K562 (cell line): Measurements from ENCODE around the gene ERCC4. TPM values are rescaled to one million over a fixed set of nuclear protein-coding genes. Genes with fewer than 3 reads are reported as not detected.

ENCODE experiments used
- ATAC-seq: fragments of 200-7000 bp; cut with Tn5 transposase; 3 replicates; pipeline ENCODE4 v1.9.1; 2020; ENCODE audit warnings: moderate library complexity
- BruUV-seq: library from RNA; stranded (reverse); fragments of 400-500 nt; replicated peaks from 2 replicates; lab custom pipeline; 2021; lab: Mats Ljungman, UMichigan
- CTCF ChIA-PET: fragments of 300-600 bp; formaldehyde crosslinking; extraction: SDS; loops from one replicate; lab custom pipeline; 2021; ENCODE audit warnings: low intra/inter-chr PET ratio; lab: Yijun Ruan, JAX
- POLR2A ChIA-PET: fragments of 300-600, 350-650 bp; sonication (Branson Sonifier 250); formaldehyde crosslinking; extraction: SDS; loops from one replicate; lab custom pipeline; 2021; ENCODE audit warnings: antibody characterized with exemption, inconsistent platforms; lab: Yijun Ruan, JAX
- DNase-seq, 4 experiments: peaks; one replicate each; pipeline versions ENCODE4 v3.0.0 to v3.0.0-alpha.2; 2011 to 2018; ENCODE audit warnings: low spot score in 3 of 4, mixed read lengths in 3 of 4; ENCODE audit errors: extremely low read depth in 1 of 4
- FAIRE-seq: peaks from 2 replicates; lab custom pipeline; 2011; peaks lifted over from hg19 to GRCh38; lab: Jason Lieb, UNC
- H2AFZ ChIP-seq: 2 replicates; pipeline ENCODE4 v1.6.0; 2011; ENCODE audit warnings: low read depth, low read length, control low read depth, inconsistent platforms
- H3K27ac ChIP-seq: fragments of 200-600 bp; 3 replicates; pipeline ENCODE4 v1.8.0; 2011; ENCODE audit warnings: low read depth, mild to moderate bottlenecking, control low read depth, inconsistent platforms, low read length, moderate library complexity, mixed read lengths; ENCODE audit errors: extremely low read depth
- H3K27me3 ChIP-seq, 2 experiments: fragments of 300-600 bp in 1 of 2; 2 replicates in 1 of 2; 3 replicates in 1 of 2; pipeline versions ENCODE4 v1.6.0 to v1.8.0; 2011; ENCODE audit warnings: inconsistent platforms in 2 of 2, low read length in 2 of 2, mild to moderate bottlenecking in 1 of 2, mixed read lengths in 1 of 2, moderate library complexity in 1 of 2; ENCODE audit not compliant: control insufficient read depth in 2 of 2, insufficient read depth in 2 of 2
- H3K36me3 ChIP-seq: fragments of 300-600 bp; 3 replicates; pipeline ENCODE4 v1.8.0; 2011; ENCODE audit warnings: mild to moderate bottlenecking, low read length, inconsistent platforms; ENCODE audit not compliant: control insufficient read depth, insufficient read depth
- H3K4me1 ChIP-seq, 2 experiments: fragments of 200-600 bp in 1 of 2; replicated peaks in 1 of 2; 2 replicates in 1 of 2; 3 replicates in 1 of 2; pipeline versions ENCODE4 v1.5.1 to v1.8.0; 2011; ENCODE audit warnings: inconsistent platforms in 2 of 2, low read length in 2 of 2, mild to moderate bottlenecking in 1 of 2, mixed read lengths in 1 of 2, moderate library complexity in 1 of 2; ENCODE audit not compliant: control insufficient read depth in 2 of 2, insufficient read depth in 2 of 2
- H3K4me2 ChIP-seq: 2 replicates; pipeline ENCODE4 v1.6.1; 2011; ENCODE audit warnings: low read length, control low read depth, inconsistent platforms, mixed read lengths; ENCODE audit not compliant: insufficient read depth
- H3K4me3 ChIP-seq: fragments of 200-600 bp; sonication (generic), shearing (Covaris generic); 2 replicates; pipeline ENCODE4 v1.5.1; 2016; ENCODE audit warnings: control low read depth, inconsistent platforms
- H3K79me2 ChIP-seq: fragments of 200-600 bp; 3 replicates; pipeline ENCODE4 v1.8.0; 2011; ENCODE audit warnings: low read length, inconsistent platforms; ENCODE audit not compliant: control insufficient read depth, insufficient read depth
- H3K9ac ChIP-seq, 2 experiments: 2 replicates each; pipeline versions ENCODE4 v1.6.0 to v1.6.1; 2011; ENCODE audit warnings: low read depth in 2 of 2, low read length in 2 of 2, control low read depth in 1 of 2, inconsistent platforms in 1 of 2, mild to moderate bottlenecking in 1 of 2, mixed read lengths in 1 of 2; ENCODE audit not compliant: insufficient read depth in 1 of 2
- H3K9me1 ChIP-seq: one replicate; pipeline ENCODE4 v1.6.0; 2011; ENCODE audit warnings: inconsistent platforms, mild to moderate bottlenecking, low read length, moderate library complexity; ENCODE audit not compliant: control insufficient read depth, insufficient read depth
- H3K9me3 ChIP-seq: replicated peaks from 2 replicates; pipeline ENCODE4 v1.5.1; 2011; ENCODE audit warnings: low read depth, low read length, inconsistent platforms; ENCODE audit not compliant: control insufficient read depth, insufficient read depth
- H4K20me1 ChIP-seq: replicated peaks from 2 replicates; pipeline ENCODE4 v1.6.1; 2011; ENCODE audit warnings: low read length, inconsistent platforms, mixed read lengths; ENCODE audit not compliant: control insufficient read depth, insufficient read depth
- ATF7 ChIP-seq: fragments of 450-650 bp; IDR thresholded peaks from 2 replicates; pipeline ENCODE4 v1.7.1; 2014; ENCODE audit warnings: mild to moderate bottlenecking, moderate library complexity
- CEBPG ChIP-seq, 3 experiments: fragments of 200-800 bp in 1 of 3; sonication (Bioruptor generic) in 1 of 3; sonication (generic) in 1 of 3; formaldehyde crosslinking in 1 of 3; IDR thresholded peaks in 2 of 3; conservative IDR thresholded peaks in 1 of 3; 2 replicates each; pipeline versions ENCODE4 v1.6.1 to v1.8.0; 2016 to 2022; ENCODE audit warnings: missing compliant biosample characterization in 2 of 3, missing genetic modification characterization in 2 of 3, mild to moderate bottlenecking in 1 of 3, missing genetic modification reagents in 1 of 3
- PTTG1 ChIP-seq: fragments of 450-650 bp; IDR thresholded peaks from 2 replicates; pipeline ENCODE4 v1.6.1; 2016; ENCODE audit warnings: low read depth, mild to moderate bottlenecking, missing genetic modification characterization, missing compliant biosample characterization
- WGBS: fragments of 100-300 bp; shearing (Covaris generic); methylation state at CpG from one replicate; pipeline ENCODE4 v1.1.6; 2016; ENCODE audit warnings: low coverage, mixed read lengths; ENCODE audit not compliant: insufficient coverage; ENCODE audit errors: missing lambda C conversion rate; 5-methylcytosine and 5-hydroxymethylcytosine counted together
- in situ Hi-C: fragments of 300-500 bp; cut with MboI; formaldehyde crosslinking; loops from 4 replicates; pipeline ENCODE4 v1.15.0; 2018; ENCODE audit warnings: inconsistent platforms, mixed read lengths
- intact Hi-C: fragments of 100-400 bp; cut with micrococcal nuclease; formaldehyde crosslinking; loops from 2 replicates; pipeline ENCODE4 v1.14.2; 2022
- polyA plus RNA-seq, 8 experiments: library from polyadenylated mRNA; depleted of rRNA in 4 of 8; stranded (reverse) in 5 of 8; unstranded in 3 of 8; fragments of >200 nt; fragmentation: Nextera tagmentation in 2 of 8; fragmentation: Illumina TruSeq in 1 of 8; extraction: Ambion mirVana in 2 of 8; extraction: Trizol in 1 of 8; gene quantifications; 2 replicates each; pipeline versions ENCODE4 v1.2.1 to v1.2.3, GENCODE V29; 2011 to 2014; ENCODE audit warnings: inconsistent platforms in 1 of 8, missing spikeins in 1 of 8
- total RNA-seq, 7 experiments: library from RNA; depleted of rRNA in 6 of 7; stranded (reverse); fragments of >200 nt in 6 of 7; fragmentation: Illumina TruSeq in 2 of 7; extraction: Trizol in 2 of 7; gene quantifications; 2 replicates each; pipeline versions ENCODE4 v1.2.1 to v1.2.3, GENCODE V29; 2011 to 2021; ENCODE audit warnings: low replicate concordance in 1 of 7
- TF ChIP-seq, protein P1 (sequence below): fragments of 450-650 bp; formaldehyde crosslinking; IDR thresholded peaks from 2 replicates; pipeline ENCODE4 v1.4.0; 2020; ENCODE audit warnings: mild to moderate bottlenecking
- TF ChIP-seq, protein P2 (sequence below): sonication (generic); formaldehyde crosslinking; IDR thresholded peaks from 2 replicates; pipeline ENCODE4 v1.5.0; 2020; ENCODE audit warnings: missing genetic modification reagents
- TF ChIP-seq, protein P3 (sequence below), 2 experiments: fragments of 450-650 bp; IDR thresholded peaks; 2 replicates each; pipeline ENCODE4 v1.6.1; 2016

ERCC4 gene
- total and polyA plus RNA-seq, 9 of the 15 experiments (the other 6 are each of a cell fraction or from before 2014, with no cell fraction given) = 3.7 to 10.5 (median 6.0) TPM

DNA sequence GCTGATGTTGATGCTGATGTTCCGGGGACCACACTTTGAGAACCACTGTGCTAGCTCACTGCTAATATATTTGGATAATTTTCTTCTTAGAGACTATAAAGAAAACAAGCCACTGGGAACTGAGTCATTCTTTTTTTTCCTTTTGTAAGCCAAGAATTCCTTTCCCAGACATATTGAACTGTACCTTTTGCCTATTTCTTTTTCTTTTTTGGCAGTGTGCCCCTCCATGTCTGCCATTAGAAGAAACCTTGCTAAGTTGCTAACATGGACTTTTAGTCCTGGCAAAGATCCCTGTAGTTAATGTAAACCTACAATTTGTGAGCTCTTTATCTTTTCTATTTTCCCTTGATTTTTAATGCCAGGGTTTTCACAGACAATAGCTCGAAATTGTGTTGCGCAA lies 17.3 kb upstream of the ERCC4 start (continued):
- TF ChIP-seq, protein P1, sequence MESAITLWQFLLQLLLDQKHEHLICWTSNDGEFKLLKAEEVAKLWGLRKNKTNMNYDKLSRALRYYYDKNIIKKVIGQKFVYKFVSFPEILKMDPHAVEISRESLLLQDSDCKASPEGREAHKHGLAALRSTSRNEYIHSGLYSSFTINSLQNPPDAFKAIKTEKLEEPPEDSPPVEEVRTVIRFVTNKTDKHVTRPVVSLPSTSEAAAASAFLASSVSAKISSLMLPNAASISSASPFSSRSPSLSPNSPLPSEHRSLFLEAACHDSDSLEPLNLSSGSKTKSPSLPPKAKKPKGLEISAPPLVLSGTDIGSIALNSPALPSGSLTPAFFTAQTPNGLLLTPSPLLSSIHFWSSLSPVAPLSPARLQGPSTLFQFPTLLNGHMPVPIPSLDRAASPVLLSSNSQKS (CRISPR knock-in tag) = no peak
- no peak for TF ChIP-seq ATF7
- no peak for TF ChIP-seq PTTG1 (tag)

DNA sequence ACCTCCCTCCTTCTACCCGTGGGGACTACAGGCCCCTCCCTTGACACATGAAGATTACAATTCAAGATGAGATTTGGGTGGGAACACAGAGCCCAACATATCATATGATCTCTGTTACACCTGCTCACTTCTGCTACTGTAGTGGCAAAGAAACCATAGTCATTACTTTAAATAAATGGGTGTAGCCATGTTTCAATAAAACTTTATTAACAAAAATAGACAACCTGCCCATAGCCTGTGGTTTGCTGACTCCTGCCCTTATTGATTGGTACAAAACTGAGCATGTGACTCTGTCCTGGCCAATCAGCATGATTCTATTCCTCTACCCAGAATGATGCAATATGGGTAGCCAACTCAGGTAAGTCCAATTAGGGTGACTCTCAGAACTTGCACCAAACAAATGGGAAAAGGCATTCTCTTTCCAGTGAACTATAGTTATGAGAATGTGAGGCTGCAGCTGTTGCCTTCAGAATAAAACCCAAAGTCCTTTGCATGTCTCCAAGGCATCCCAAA lies 15.7 kb upstream of the ERCC4 start:
- 0% methylated on average over 1 of the region's 1 CpG for WGBS
- ATAC-seq (0 out of 3 replicates have a peak, but pooled peaks have one; percentile 36), DNase-seq (no peak), FAIRE-seq (no peak)
- H3K9ac ChIP-seq = no peak overlapping the region
- in situ Hi-C loops = no loop called here
- ChIA-PET POLR2A (no interaction called here), CTCF (no interaction called here)
- H3K9me3 ChIP-seq = peaks cover 2% of the 10 kb centered on the region; the same call in 1 of the 2 replicates
- no peaks in the 10 kb centered on the region for H4K20me1 ChIP-seq
- intact Hi-C loops = no loop called here
- no peaks in the 10 kb centered on the region for H3K9me1 ChIP-seq
- no peaks in the 10 kb centered on the region for H3K4me1 ChIP-seq
- peaks cover 3 to 9% of the 10 kb centered on the region in 2 experiments; a peak in 2 of 5 replicates for H3K27me3 ChIP-seq
- no TSS peak for BruUV-seq
- H3K79me2 ChIP-seq = no peaks in the 10 kb centered on the region
- H3K36me3 ChIP-seq = no peaks in the 10 kb centered on the region
- H3K27ac ChIP-seq = no peak overlapping the region
- H2AFZ ChIP-seq = no peak overlapping the region
- H3K4me3 ChIP-seq = no peak overlapping the region
- no peak overlapping the region for H3K4me2 ChIP-seq
- TF ChIP-seq, protein P2, sequence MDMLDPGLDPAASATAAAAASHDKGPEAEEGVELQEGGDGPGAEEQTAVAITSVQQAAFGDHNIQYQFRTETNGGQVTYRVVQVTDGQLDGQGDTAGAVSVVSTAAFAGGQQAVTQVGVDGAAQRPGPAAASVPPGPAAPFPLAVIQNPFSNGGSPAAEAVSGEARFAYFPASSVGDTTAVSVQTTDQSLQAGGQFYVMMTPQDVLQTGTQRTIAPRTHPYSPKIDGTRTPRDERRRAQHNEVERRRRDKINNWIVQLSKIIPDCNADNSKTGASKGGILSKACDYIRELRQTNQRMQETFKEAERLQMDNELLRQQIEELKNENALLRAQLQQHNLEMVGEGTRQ = peak; percentile 54
- TF ChIP-seq CEBPG (CRISPR knock-in tag; IDR thresholded peaks at IDR 0.05) (no peak; the same call in 1 of the 2 replicates), CEBPG (tag; conservative IDR thresholded peaks at IDR 0.05 in 1 of 2, IDR thresholded peaks at IDR 0.05 in 1 of 2) (peak; percentile 43 to 58)
- TF ChIP-seq, protein P3, sequence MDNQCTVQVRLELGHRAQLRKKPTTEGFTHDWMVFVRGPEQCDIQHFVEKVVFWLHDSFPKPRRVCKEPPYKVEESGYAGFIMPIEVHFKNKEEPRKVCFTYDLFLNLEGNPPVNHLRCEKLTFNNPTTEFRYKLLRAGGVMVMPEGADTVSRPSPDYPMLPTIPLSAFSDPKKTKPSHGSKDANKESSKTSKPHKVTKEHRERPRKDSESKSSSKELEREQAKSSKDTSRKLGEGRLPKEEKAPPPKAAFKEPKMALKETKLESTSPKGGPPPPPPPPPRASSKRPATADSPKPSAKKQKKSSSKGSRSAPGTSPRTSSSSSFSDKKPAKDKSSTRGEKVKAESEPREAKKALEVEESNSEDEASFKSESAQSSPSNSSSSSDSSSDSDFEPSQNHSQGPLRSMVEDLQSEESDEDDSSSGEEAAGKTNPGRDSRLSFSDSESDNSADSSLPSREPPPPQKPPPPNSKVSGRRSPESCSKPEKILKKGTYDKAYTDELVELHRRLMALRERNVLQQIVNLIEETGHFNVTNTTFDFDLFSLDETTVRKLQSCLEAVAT (IDR thresholded peaks at IDR 0.05) = no peak
